NB4 (cell line): ENCODE data around the gene SPDYE5.
"Not testable (repeated sequence)": the region's sequence is repeated elsewhere in the genome, so short reads cannot be mapped to it uniquely, and the experiment has no call there.

Experiments
- DNase-seq: peaks from one replicate; pipeline ENCODE4 v3.0.0; 2010; ENCODE audit warnings: low read depth
- H3K4me3 ChIP-seq: one replicate; pipeline ENCODE4 v1.5.1; 2011; ENCODE audit warnings: mild to moderate bottlenecking, low read depth, low read length, moderate library complexity
- MAX ChIP-seq: IDR thresholded peaks from 2 replicates; pipeline ENCODE4 v1.6.1; 2011; ENCODE audit warnings: low read depth, low read length
- MYC ChIP-seq: IDR thresholded peaks from 2 replicates; pipeline ENCODE4 v1.6.1; 2011; ENCODE audit warnings: low read depth, low read length
- POLR2A ChIP-seq: IDR thresholded peaks from 2 replicates; pipeline ENCODE4 v1.6.1; 2011; ENCODE audit warnings: mild to moderate bottlenecking; ENCODE audit not compliant: insufficient read length; ENCODE audit errors: extremely low read depth
- TF ChIP-seq, protein P1 (sequence below): IDR thresholded peaks from one replicate; pipeline ENCODE4 v1.5.1; 2012; ENCODE audit warnings: low read depth, low read length

Gene SPDYE5

GRCh38 chr7:75492020-75492419 is at the start of gene SPDYE5:
SPDYE5 (plus strand) TSS chr7:75492320; CDS start chr7:75494048, 1,728 bp downstream.
- H3K4me3 ChIP-seq, DNase-seq: not testable (repeated sequence)

GRCh38 chr7:75442465-75443111 is 49.5 kb upstream of the SPDYE5 start:
- peak overlapping the region; percentile 74 for H3K4me3 ChIP-seq
- peak; percentile 52 for DNase-seq

DNA sequence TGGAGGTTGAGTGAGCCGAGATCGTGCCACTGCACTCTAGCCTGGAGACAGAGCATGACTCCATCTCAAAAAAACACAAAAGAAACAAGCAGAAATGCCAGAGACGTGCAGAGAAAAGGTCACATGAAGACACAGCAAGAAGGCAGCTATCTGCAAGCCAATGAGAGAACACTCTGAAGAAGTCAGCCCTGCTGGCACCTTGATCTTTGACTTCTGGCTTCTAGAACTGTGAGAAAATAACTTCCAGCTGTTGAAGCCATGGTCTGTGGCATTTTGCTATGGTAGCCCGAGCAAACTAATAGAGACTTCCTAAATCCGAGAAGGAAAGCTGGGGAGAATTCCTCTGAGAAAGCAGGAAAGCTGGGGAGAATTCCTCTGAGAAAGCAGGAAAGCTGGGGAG is 42.2 kb upstream of the SPDYE5 start:
- DNase-seq, H3K4me3 ChIP-seq: not testable (repeated sequence)

GRCh38 chr7:75452494-75452955 is 39.6 kb upstream of the SPDYE5 start:
- TF ChIP-seq, protein P1, sequence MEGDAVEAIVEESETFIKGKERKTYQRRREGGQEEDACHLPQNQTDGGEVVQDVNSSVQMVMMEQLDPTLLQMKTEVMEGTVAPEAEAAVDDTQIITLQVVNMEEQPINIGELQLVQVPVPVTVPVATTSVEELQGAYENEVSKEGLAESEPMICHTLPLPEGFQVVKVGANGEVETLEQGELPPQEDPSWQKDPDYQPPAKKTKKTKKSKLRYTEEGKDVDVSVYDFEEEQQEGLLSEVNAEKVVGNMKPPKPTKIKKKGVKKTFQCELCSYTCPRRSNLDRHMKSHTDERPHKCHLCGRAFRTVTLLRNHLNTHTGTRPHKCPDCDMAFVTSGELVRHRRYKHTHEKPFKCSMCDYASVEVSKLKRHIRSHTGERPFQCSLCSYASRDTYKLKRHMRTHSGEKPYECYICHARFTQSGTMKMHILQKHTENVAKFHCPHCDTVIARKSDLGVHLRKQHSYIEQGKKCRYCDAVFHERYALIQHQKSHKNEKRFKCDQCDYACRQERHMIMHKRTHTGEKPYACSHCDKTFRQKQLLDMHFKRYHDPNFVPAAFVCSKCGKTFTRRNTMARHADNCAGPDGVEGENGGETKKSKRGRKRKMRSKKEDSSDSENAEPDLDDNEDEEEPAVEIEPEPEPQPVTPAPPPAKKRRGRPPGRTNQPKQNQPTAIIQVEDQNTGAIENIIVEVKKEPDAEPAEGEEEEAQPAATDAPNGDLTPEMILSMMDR, result peak; percentile 40
- H3K4me3 ChIP-seq, DNase-seq: not testable (repeated sequence)

- peak; percentile 91 for DNase-seq
- H3K4me3 ChIP-seq, result not testable (repeated sequence)
- TF ChIP-seq MAX, result 0 out of 2 replicates have a peak, but pooled peaks have one; percentile 24
These were observed 35.7 kb upstream of the SPDYE5 start for GRCh38 chr7:75456403-75456802.

GRCh38 chr7:75458034-75458433 is 34.1 kb upstream of the SPDYE5 start:
- not testable (repeated sequence) for DNase-seq, H3K4me3 ChIP-seq

- not testable (repeated sequence) for H3K4me3 ChIP-seq, DNase-seq
These were observed 31.6 kb upstream of the SPDYE5 start for GRCh38 chr7:75460541-75460940.

GRCh38 chr7:75470166-75470565 is 22.0 kb upstream of the SPDYE5 start:
- not testable (repeated sequence) for H3K4me3 ChIP-seq, DNase-seq

DNA sequence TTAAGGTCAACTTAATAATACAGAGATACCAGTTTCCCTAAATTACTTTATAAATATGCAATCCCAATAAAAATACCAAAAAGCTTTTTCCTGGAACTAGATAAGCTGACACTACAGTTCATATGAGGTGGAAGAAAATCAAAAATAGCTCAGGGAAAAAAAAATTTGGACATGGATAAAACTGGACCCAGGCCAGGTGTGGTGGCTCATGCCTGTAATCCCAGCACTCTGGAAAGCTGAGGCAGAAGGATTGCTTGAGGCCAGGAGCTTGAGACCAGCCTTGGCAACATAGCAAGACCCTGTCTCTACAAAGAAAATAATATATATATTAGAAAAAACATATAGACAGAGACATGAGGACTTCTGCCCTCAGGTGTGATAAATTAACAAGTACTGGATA is 14.7 kb upstream of the SPDYE5 start:
- not testable (repeated sequence) for DNase-seq, H3K4me3 ChIP-seq

DNA sequence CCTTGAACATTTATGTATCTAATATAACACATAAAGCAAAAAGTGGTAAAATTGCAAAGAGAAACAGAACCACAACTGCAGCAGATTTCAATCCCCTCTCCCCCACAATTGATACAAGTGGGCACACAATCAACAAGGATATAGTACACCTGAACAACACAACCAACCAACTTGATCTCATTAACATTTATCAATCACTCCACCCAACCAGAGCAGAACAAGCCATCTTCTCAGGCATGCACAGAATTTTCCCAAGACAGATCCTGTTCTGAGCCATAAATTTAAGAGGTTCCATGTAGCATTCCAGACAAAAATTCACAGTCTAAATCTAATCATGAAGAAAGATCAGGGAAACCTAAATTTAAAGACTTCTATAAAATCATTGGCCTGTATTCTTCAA is 11.8 kb upstream of the SPDYE5 start:
- not testable (repeated sequence) for H3K4me3 ChIP-seq, DNase-seq

- peak; percentile 39 for DNase-seq
- peak overlapping the region; percentile 78 for H3K4me3 ChIP-seq
These were observed 6.7 kb upstream of the SPDYE5 start for GRCh38 chr7:75485355-75485978.

- H3K4me3 ChIP-seq, result peak within 1 kb of the TSS; percentile 78
- TF ChIP-seq MYC, result peak; percentile 47; the same call in 1 of the 2 replicates
- peak; percentile 90 for TF ChIP-seq MAX
- TF ChIP-seq POLR2A, result peak; percentile 53
- peak; percentile 99 for DNase-seq
These were observed 6.0 kb upstream of the SPDYE5 start, which contains the start of gene POM121C for GRCh38 chr7:75485979-75486643. POM121C (minus strand) TSS chr7:75486299; CDS start chr7:75441496, 44,803 bp downstream.

- not testable (repeated sequence) for DNase-seq, H3K4me3 ChIP-seq
These were observed 16.9 kb downstream of the SPDYE5 start for GRCh38 chr7:75509033-75509432.

DNA sequence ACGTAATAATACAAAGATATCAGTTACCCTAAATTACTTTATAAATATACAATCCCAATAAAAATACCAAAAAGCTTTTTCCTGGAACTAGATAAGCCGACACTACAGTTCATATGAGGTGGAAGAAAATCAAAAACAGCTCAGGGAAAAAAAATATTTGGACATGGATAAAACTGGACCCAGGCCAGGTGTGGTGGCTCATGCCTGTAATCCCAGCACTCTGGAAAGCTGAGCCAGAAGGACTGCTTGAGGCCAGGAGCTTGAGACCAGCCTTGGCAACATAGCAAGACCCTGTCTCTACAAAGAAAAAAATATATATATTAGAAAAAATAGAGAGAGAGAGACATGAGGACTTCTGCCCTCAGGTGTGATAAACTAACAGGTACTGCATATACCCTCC is 26.7 kb downstream of the SPDYE5 start:
- not testable (repeated sequence) for H3K4me3 ChIP-seq, DNase-seq

- not testable (repeated sequence) for DNase-seq
These were observed 29.6 kb downstream of the SPDYE5 start for GRCh38 chr7:75521727-75522126.

GRCh38 chr7:75527224-75527722 is 35.2 kb downstream of the SPDYE5 start:
- peak; percentile 58 for DNase-seq
- peak overlapping the region; percentile 77 for H3K4me3 ChIP-seq

More at GRCh38 chr7:75521727-75522126, 29.6 kb downstream of the SPDYE5 start:
- H3K4me3 ChIP-seq, result not testable (repeated sequence)
